ENCODE measurements around the gene KIAA1217. TPM values are rescaled to one million over a fixed set of nuclear protein-coding genes. Genes with fewer than 3 reads are reported as not detected.

The KIAA1217 gene
- total RNA-seq, 4 donors from 2014 or later, result 67.3 to 104 (median 89.8) TPM

- WGBS, 2 donors, result 80 to 82% methylated on average over 8 of the region's 8 CpGs
- TF ChIP-seq CTCF (IDR thresholded peaks at IDR 0.05) (no peak), POLR2A (IDR thresholded peaks at IDR 0.05) (no peak)
Observed at GRCh38 chr10:24303522-24304310, 94.8 kb downstream of the KIAA1217 start.

GRCh38 chr10:24305551-24306506, 96.9 kb downstream of the KIAA1217 start:
- H3K9me3 ChIP-seq, result no peaks in the 10 kb centered on the region
- H3K4me1 ChIP-seq, result peaks cover 27 to 28% of the 10 kb centered on the region in 2 donors
- WGBS, 2 donors, result 82 to 92% methylated on average over 8 of the region's 8 CpGs
- TF ChIP-seq CTCF (IDR thresholded peaks at IDR 0.05) (no peak), POLR2A (IDR thresholded peaks at IDR 0.05) (no peak)
- no peak overlapping the region for H3K27ac ChIP-seq
- no peaks in the 10 kb centered on the region for H3K27me3 ChIP-seq
- DNase-seq, result no peak
- no peak overlapping the region for H3K4me3 ChIP-seq (replicated peaks in 1 of 3)
- intact Hi-C loops (cut with DNase I), result no loop called here
- no peaks in the 10 kb centered on the region for H3K36me3 ChIP-seq

More at GRCh38 chr10:24303522-24304310, 94.8 kb downstream of the KIAA1217 start:
- H3K36me3 ChIP-seq, result no peaks in the 10 kb centered on the region
- no peaks in the 10 kb centered on the region for H3K27me3 ChIP-seq
- H3K4me1 ChIP-seq, result peaks cover 27 to 28% of the 10 kb centered on the region in 2 donors
- no peaks in the 10 kb centered on the region for H3K9me3 ChIP-seq
- no peak overlapping the region for H3K4me3 ChIP-seq (replicated peaks in 1 of 3)
- H3K27ac ChIP-seq, result no peak overlapping the region
- no peak for DNase-seq
- intact Hi-C loops (cut with DNase I), result no loop called here

GRCh38 chr10:24306507-24306875, 97.6 kb downstream of the KIAA1217 start:
- H3K27me3 ChIP-seq, result no peaks in the 10 kb centered on the region
- no peak overlapping the region for H3K4me3 ChIP-seq (replicated peaks in 1 of 3)
- no peaks in the 10 kb centered on the region for H3K36me3 ChIP-seq
- peak overlapping the region; percentile 16 to 58 (median 55) for H3K27ac ChIP-seq
- peaks cover 27 to 28% of the 10 kb centered on the region in 2 donors for H3K4me1 ChIP-seq
- TF ChIP-seq CTCF (IDR thresholded peaks at IDR 0.05) (no peak), POLR2A (IDR thresholded peaks at IDR 0.05) (no peak)
- no peaks in the 10 kb centered on the region for H3K9me3 ChIP-seq
- intact Hi-C loops (cut with DNase I), result no loop called here
- 74 to 78% methylated on average over 4 of the region's 4 CpGs for WGBS, 2 donors
- DNase-seq, result no peak

- H3K9me3 ChIP-seq, result no peaks in the 10 kb centered on the region
- peaks cover 27 to 28% of the 10 kb centered on the region in 2 donors for H3K4me1 ChIP-seq
- no peaks in the 10 kb centered on the region for H3K27me3 ChIP-seq
- H3K36me3 ChIP-seq, result no peaks in the 10 kb centered on the region
- intact Hi-C loops (cut with DNase I), result no loop called here
- no peak for TF ChIP-seq POLR2A (IDR thresholded peaks at IDR 0.05)
- no peak for TF ChIP-seq CTCF (IDR thresholded peaks at IDR 0.05)
- WGBS, 2 donors, result 20 to 25% methylated on average over 4 of the region's 4 CpGs
- H3K4me3 ChIP-seq (replicated peaks in 1 of 3), result no peak overlapping the region
- DNase-seq, result peak; percentile 67 to 69
- peak overlapping the region; percentile 16 to 58 (median 55) for H3K27ac ChIP-seq
Observed at GRCh38 chr10:24307116-24307515, 98.2 kb downstream of the KIAA1217 start.

All from thyroid gland (tissue), 4 donors.